ENCODE results near the gene SLC16A4. TPM values are rescaled to one million over a fixed set of nuclear protein-coding genes. Genes with fewer than 3 reads are reported as not detected.

The SLC16A4 gene
- total RNA-seq, 1 experiment from 2014 or later, result 0.46 TPM

DNA sequence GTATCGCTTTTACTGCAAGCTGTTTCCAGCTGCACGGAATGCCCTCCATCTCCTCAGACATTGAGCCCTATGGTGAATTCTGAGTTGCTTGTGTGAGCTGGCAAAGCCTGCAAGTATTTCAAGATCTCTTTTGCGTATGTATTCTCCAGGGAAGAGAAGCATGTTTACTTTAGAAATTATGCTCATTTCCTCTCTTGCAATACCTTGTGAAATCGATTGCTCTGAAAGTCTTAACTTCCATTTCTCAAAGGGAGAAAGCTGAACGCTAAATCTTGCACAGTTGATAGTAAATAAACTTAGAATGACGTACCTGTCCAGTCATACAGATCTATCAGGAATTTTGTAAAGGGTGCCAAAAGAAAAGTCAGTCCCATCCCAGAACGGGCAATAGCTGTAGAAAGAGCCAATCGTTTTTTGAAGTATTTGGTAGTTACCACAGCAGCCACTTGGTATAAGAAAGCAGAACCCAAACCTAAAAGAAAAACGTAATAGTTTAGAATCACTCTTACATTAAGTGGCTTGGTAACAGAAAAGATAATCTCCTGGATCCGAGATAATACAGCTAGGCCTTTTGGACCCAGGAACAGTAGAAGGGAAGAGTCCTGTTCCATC, 10.0 kb downstream of the SLC16A4 start:
- TF ChIP-seq TCF7L2 (IDR thresholded peaks at IDR 0.05; ENCODE audit: low read depth, low read length) (no peak), SIN3A (IDR thresholded peaks at IDR 0.05; ENCODE audit: borderline replicate concordance, insufficient read depth, low read depth, low read length) (no peak), POLR2AphosphoS5 (IDR thresholded peaks at IDR 0.05; ENCODE audit: low read depth, low read length) (no peak)
- TF ChIP-seq, protein P1, sequence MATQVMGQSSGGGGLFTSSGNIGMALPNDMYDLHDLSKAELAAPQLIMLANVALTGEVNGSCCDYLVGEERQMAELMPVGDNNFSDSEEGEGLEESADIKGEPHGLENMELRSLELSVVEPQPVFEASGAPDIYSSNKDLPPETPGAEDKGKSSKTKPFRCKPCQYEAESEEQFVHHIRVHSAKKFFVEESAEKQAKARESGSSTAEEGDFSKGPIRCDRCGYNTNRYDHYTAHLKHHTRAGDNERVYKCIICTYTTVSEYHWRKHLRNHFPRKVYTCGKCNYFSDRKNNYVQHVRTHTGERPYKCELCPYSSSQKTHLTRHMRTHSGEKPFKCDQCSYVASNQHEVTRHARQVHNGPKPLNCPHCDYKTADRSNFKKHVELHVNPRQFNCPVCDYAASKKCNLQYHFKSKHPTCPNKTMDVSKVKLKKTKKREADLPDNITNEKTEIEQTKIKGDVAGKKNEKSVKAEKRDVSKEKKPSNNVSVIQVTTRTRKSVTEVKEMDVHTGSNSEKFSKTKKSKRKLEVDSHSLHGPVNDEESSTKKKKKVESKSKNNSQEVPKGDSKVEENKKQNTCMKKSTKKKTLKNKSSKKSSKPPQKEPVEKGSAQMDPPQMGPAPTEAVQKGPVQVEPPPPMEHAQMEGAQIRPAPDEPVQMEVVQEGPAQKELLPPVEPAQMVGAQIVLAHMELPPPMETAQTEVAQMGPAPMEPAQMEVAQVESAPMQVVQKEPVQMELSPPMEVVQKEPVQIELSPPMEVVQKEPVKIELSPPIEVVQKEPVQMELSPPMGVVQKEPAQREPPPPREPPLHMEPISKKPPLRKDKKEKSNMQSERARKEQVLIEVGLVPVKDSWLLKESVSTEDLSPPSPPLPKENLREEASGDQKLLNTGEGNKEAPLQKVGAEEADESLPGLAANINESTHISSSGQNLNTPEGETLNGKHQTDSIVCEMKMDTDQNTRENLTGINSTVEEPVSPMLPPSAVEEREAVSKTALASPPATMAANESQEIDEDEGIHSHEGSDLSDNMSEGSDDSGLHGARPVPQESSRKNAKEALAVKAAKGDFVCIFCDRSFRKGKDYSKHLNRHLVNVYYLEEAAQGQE (IDR thresholded peaks at IDR 0.05; ENCODE audit: insufficient read depth in 1 of 2, low read depth in 2 of 2, low read length in 1 of 2), result no peak
- TF ChIP-seq, protein P2, sequence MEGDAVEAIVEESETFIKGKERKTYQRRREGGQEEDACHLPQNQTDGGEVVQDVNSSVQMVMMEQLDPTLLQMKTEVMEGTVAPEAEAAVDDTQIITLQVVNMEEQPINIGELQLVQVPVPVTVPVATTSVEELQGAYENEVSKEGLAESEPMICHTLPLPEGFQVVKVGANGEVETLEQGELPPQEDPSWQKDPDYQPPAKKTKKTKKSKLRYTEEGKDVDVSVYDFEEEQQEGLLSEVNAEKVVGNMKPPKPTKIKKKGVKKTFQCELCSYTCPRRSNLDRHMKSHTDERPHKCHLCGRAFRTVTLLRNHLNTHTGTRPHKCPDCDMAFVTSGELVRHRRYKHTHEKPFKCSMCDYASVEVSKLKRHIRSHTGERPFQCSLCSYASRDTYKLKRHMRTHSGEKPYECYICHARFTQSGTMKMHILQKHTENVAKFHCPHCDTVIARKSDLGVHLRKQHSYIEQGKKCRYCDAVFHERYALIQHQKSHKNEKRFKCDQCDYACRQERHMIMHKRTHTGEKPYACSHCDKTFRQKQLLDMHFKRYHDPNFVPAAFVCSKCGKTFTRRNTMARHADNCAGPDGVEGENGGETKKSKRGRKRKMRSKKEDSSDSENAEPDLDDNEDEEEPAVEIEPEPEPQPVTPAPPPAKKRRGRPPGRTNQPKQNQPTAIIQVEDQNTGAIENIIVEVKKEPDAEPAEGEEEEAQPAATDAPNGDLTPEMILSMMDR (IDR thresholded peaks at IDR 0.05), result no peak
- BruUV-seq (replicated peaks), result no TSS peak
- ATAC-seq (no peak), DNase-seq (ENCODE audit: low read depth, low spot score) (no peak)
- H3K4me3 ChIP-seq (ENCODE audit: low read depth in 2 of 2, low read length in 2 of 2), result no peak overlapping the region
- POLR2A ChIA-PET, result no interaction called here
- no peaks in the 10 kb centered on the region for H3K9me3 ChIP-seq (ENCODE audit: control insufficient read depth, insufficient read depth, low read depth, low read length)
- H3K27me3 ChIP-seq (ENCODE audit: control insufficient read depth, insufficient read depth, low read length), result no peaks in the 10 kb centered on the region
- no peaks in the 10 kb centered on the region for H3K4me1 ChIP-seq (ENCODE audit: control insufficient read depth, insufficient read depth, low read length)
- peaks cover 5% of the 10 kb centered on the region; the same call in 1 of the 2 replicates for H3K36me3 ChIP-seq (ENCODE audit: control insufficient read depth, insufficient read depth, low read length)
- CTCF ChIA-PET, result no interaction called here
- no peak overlapping the region for H3K27ac ChIP-seq (ENCODE audit: low read length)
- in situ Hi-C loops (cut with HindIII; ENCODE audit: low pct_unique_long_range_greater_than_20kb, low sequenced_read_pairs), result no loop called here
- intact Hi-C loops (cut with micrococcal nuclease; ENCODE audit: unreplicated experiment), result no loop called here

DNA sequence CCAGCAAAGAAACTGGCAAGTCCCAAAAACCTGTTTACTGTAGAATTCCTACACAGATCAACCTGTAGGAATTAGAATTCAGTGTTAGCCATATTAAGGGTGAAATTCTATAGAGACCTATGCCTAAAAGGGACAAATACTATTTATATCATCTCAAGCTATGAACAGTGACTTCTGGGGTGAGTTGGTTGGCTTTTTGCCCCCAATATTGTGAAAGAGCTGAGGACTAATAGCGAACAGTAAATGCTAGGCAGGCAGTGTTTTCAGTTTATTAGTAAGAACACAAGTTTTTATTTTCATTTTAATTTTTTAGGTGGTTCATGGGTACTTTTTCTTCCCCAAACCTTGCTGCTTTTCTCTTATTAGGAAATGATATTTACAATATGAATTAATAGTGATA, 15.3 kb downstream of the SLC16A4 start:
- intact Hi-C loops (cut with micrococcal nuclease; ENCODE audit: unreplicated experiment), result no loop called here
- TF ChIP-seq, protein P2 (IDR thresholded peaks at IDR 0.05), result no peak
- no peak for TF ChIP-seq POLR2AphosphoS5 (IDR thresholded peaks at IDR 0.05; ENCODE audit: low read depth, low read length)
- no peak for TF ChIP-seq SIN3A (IDR thresholded peaks at IDR 0.05; ENCODE audit: borderline replicate concordance, insufficient read depth, low read depth, low read length)
- TF ChIP-seq TCF7L2 (IDR thresholded peaks at IDR 0.05; ENCODE audit: low read depth, low read length), result no peak
- TF ChIP-seq, protein P1 (IDR thresholded peaks at IDR 0.05; ENCODE audit: insufficient read depth in 1 of 2, low read depth in 2 of 2, low read length in 1 of 2), result no peak
- H3K27me3 ChIP-seq (ENCODE audit: control insufficient read depth, insufficient read depth, low read length), result no peaks in the 10 kb centered on the region
- H3K4me3 ChIP-seq (ENCODE audit: low read depth in 2 of 2, low read length in 2 of 2), result no peak overlapping the region
- in situ Hi-C loops (cut with HindIII; ENCODE audit: low pct_unique_long_range_greater_than_20kb, low sequenced_read_pairs), result no loop called here
- ChIA-PET POLR2A (no interaction called here), CTCF (no interaction called here)
- H3K36me3 ChIP-seq (ENCODE audit: control insufficient read depth, insufficient read depth, low read length), result peaks cover 8% of the 10 kb centered on the region
- H3K27ac ChIP-seq (ENCODE audit: low read length), result no peak overlapping the region
- ATAC-seq, result no peak
- no peaks in the 10 kb centered on the region for H3K9me3 ChIP-seq (ENCODE audit: control insufficient read depth, insufficient read depth, low read depth, low read length)
- H3K4me1 ChIP-seq (ENCODE audit: control insufficient read depth, insufficient read depth, low read length), result no peaks in the 10 kb centered on the region
- no TSS peak for BruUV-seq (replicated peaks)
- no peak for DNase-seq (ENCODE audit: low read depth, low spot score)
